Esophagus mucosa (tissue), 1 donor: ENCODE measurements around the gene LDB2. TPM values are rescaled to one million over a fixed set of nuclear protein-coding genes. Genes with fewer than 3 reads are reported as not detected.

ENCODE experiments used
- ATAC-seq: fragments of 200-7000 bp; cut with Tn5 transposase; one replicate; pipeline ENCODE4 v1.9.1; 2020
- total RNA-seq: library from RNA; stranded (reverse); gene quantifications from one replicate; pipeline ENCODE4 v1.2.4, GENCODE V29; 2023
- donor health status: DM: yes; HTN: yes; CAD: no.

The LDB2 gene
- total RNA-seq, 1 donor from 2014 or later = 4.9 TPM

- ATAC-seq = peak; percentile 43
Measured at GRCh38 chr4:16464651-16465050, 433.8 kb downstream of the LDB2 start.

GRCh38 chr4:16462656-16463055, 435.8 kb downstream of the LDB2 start:
- no peak for ATAC-seq

- peak; percentile 75 for ATAC-seq
Measured at GRCh38 chr4:16461362-16461761, 437.1 kb downstream of the LDB2 start.

GRCh38 chr4:16457944-16458343, 440.5 kb downstream of the LDB2 start:
- peak; percentile 89 for ATAC-seq
